Stimulated activated naive CD4-positive, alpha-beta T cell treated with Interleukin-2 at 50 U/mL for 16 hours (primary cell): Measurements from ENCODE around the gene SMIM29.

Experiments used
- DNase-seq: peaks from one replicate; lab custom pipeline; 2025; lab: John Stamatoyannopoulos, UW

Gene SMIM29

GRCh38 chr6:34240329-34241248 lies 8.2 kb downstream of the SMIM29 start:
- DNase-seq = no peak

- no peak for DNase-seq
Observed at GRCh38 chr6:34239893-34240292, 8.9 kb downstream of the SMIM29 start.

DNA sequence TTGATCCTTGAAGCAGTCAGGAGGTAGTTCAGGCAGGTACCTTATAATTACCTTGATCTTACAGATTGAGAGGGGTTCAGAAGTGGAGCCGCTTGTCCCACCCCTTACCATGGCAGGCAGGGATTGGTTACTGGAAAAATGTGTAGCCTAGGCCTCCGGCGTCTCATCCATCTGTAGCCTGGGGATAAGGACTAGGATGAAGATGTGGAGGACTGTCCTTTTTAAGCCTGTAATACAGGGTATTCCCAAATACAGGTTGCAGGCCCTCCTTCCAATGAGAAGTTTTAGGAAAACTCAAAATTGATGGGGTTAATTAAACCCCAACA lies 9.3 kb downstream of the SMIM29 start:
- DNase-seq = no peak

DNA sequence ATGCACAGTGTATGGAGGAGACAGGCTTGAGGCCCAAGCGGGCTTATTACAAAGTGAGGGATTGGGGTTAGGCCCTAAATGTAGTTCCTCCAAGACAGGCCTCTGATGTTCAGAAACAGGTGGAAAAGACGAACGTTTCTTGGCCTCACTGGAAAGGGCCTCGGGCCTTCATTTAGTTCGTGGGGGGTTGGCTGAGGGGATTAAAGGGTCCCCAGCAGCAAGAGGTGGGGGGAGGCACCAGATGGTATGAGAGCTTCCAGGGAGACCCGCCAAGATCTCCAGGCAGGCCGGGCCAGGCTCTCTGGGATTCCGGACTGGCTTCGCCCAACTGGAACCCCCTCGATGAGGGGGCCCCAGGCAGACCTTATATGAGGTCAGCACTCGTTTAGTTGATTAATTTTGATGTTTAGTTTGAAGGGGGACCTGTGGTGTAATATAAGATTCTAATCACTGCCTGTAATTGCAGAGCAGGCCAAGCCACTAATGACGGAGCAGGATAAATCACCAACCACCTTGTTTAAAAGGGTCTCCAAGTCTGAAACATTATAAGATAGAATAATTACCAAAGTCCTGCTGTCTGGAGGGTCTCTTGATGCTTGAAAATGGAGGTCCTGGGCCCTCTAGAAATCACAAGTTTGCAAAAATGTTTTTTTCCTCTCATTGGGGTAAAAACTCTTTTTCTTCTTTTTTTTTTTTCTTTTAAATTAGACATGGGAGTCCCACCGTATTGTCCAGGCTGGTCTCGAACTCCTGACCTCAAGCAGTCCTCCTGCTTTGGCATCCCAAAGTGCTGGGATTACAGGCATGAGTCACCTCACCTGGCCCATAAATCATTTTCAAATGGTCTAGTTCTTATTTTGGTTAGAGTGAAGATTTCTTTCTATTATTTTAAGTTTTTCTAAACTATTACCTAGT lies 10.0 kb downstream of the SMIM29 start:
- no peak for DNase-seq

DNA sequence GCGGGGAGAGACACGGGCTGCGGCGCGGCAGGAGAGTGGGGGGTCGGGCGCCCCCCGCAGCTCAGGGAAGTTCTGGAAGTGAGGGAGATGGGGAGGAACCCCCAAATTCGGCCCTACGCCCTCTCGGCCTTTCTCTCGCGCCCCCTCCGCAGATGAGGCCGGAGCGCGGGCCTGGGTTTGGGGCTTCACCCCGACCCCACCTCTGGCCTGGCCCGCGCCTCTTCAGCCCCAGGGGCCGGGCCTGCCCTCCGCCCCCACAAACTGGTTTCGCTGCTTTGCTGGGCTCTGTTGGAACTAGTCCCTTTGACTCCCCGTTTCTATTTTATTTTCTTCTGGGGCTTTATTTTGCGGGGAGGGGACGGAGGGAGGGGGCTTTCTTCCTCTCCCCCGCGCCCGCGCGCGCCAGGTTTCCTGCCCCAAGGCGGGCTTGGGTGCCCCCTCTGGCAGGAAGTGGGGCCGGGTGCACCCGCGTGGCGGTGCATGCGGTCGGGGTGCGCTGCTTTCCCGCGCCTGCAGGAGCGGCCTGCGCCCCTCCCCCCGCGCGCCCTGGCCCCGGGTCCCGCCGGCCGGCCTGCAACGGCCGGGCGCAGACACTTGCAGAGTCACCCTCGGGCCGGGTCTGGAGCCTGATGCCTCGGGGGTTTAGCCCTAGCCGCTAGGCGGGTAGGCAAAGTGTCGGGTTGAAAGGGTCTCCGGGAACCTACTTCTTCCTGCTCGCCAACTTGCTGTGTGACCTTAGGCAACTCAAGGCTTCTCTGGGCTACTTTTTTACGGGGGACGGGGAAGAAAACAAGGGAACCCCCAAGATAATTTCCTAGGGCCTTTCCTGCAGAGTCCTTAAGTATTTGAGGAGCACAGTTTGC lies 10.9 kb downstream of the SMIM29 start:
- DNase-seq = peak; percentile 66

DNA sequence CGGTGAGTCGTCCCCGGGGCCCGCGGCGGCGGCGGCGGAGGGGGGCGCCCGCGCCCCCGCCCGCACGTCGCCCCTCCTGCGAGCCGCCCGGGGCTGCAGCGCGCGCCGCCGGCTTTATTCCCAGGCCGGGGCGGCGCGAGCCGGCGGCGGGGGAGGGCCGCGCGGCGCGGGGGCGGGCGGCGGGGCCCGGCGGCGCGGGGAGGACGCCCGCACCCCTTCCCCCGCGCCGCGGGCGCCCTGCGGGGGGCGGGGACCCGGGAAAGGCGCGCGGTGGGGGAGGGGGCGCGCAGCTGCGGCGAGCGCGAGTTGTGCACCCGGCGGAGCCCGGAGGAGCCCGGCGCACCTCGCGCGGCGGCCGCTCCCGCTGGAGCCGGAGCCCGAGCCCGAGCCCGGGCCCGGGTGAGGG lies 11.5 kb downstream of the SMIM29 start:
- DNase-seq = peak; percentile 20

DNA sequence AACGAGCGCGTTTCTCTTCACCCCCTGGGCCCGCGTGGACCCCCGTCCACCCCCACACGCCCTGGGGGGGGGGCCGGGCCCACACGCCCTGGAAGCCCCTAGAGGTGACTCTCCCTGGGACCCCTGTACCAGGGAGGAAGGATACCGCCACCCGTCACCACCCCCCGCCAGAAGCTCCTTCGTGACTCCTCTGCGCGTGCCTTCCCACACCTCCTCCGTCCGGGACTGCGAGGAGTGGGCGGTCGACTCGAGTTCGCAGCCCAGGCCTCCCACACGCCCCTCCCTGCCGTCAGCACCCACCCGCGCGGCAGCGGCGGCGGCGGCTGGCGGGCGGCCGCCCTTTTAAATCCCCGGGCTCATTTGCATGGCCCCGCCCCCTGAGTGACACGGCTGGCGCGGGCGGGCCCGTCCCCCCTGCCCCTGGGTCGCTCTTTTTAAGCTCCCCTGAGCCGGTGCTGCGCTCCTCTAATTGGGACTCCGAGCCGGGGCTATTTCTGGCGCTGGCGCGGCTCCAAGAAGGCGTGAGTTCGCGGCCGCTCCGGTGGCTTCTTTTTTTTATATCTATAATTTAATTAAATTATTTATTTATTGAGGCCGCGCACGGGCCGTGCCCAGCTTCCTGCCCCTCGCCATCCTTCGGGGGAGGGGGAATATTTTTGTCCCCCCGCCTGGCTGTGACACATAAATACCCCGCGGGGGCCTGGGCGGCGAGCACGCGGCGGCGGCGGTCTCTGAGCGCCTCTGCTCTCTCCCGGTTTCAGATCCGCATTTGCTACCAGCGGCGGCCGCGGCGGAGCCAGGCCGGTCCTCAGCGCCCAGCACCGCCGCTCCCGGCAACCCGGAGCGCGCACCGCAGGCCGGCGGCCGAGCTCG lies 12.1 kb downstream of the SMIM29 start, which contains the start of gene HMGA1:
TSS of gene HMGA1 (plus strand) at position 431 of the 873 bp plus-strand sequence. CDS start 3,908 bp downstream, outside the sequence.
- peak; percentile 89 for DNase-seq

DNA sequence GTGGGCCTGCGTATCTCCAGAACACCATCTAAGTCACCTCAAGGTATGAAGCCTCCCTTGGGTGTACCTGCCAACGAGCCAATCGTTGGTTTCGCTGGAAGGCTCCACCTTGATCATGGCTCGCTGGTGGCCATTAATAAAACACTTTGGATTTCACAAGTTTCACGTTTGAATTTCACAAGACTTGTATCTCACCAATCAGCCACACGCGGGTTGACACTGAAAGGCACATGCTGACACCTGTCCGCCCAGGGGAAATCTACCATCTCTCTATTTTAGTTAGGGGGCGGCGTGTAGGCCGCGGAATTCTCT lies 12.7 kb downstream of the SMIM29 start:
- DNase-seq = peak; percentile 63

GRCh38 chr6:34235307-34236130 lies 13.3 kb downstream of the SMIM29 start:
- DNase-seq = peak; percentile 67

- no peak for DNase-seq
Observed at GRCh38 chr6:34234667-34235306, 14.0 kb downstream of the SMIM29 start.

- DNase-seq = no peak
Observed at GRCh38 chr6:34233867-34234266, 14.9 kb downstream of the SMIM29 start.

DNA sequence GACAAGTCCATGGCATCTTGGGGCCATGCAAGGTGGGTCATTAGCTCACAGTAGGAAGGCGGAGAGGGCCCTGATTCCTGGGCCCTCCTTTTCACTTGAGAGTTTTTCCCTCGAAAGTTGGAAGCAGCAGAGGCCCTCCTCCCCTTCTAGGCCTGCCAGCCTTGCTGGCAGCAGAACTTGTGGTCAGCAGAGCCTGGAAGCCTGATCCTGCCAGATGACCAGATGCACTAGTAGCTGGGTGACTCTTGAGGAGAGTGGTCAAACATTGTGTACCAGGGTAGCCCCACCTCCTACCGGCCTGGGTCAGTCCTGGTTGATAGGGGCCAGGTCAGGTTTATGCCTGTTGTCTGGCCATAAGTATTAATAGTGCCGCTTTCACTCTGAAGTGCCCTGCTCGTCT lies 15.9 kb downstream of the SMIM29 start:
- no peak for DNase-seq

- no peak for DNase-seq
Observed at GRCh38 chr6:34231566-34232336, 17.1 kb downstream of the SMIM29 start.

GRCh38 chr6:34230653-34231371 lies 18.0 kb downstream of the SMIM29 start:
- DNase-seq = no peak

DNA sequence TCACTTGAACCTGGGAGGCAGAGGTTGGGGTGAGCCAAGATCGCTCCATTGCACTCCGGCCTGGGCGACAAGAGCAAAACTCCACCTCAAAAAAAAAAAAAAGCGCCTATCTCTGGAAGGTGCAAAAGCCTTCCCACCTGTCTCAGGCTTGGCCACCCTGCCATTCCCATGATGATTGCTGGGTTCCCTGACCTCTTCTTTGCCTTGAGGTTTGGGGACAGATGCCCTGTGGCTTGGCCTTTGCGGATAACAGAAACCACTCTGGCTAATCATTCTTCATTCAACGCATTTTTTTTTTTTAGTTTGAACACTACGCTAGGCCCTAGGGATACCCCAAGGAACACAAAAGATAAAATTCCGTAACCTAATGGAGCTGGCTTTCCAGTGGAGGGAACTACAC lies 18.9 kb downstream of the SMIM29 start:
- no peak for DNase-seq

DNA sequence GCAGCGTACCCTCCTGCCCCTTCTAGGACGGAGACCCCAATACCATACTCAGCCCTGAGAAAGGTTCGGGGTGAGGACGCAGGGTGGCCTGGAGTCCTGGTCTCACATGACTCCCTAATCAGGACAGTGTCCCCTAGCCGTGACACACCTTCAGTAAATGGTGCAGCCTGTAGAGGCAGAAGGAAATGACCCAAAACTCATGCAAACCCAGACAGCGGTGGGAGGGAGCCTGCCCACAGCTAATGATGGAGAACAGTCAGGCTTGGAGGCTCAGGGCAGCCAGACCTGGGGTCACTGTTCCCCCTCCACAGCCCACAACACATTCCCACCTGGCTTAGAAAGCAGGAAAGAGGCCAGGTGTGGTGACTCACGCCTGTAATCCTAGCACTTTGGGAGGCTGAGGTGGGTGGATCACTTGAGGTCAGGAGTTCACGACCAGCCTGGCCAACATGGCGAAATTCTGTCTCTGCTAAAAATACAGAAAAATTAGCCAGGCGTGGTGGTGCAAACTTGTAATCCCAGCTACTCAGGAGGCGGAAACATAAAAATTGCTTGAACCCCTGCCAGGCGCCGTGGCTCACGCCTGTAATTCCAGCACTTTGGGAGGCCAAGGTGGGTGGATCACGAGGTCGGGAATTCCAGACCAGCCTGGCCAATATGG lies 20.9 kb downstream of the SMIM29 start:
- DNase-seq = no peak

- DNase-seq = no peak
Observed at GRCh38 chr6:34226731-34227586, 21.8 kb downstream of the SMIM29 start.
